HL-60/S4 (cell line): Measurements from ENCODE around the gene SETD1B.

Experiments
- in situ Hi-C: fragments of 300-500 bp; cut with MboI; formaldehyde crosslinking; loops from 2 replicates; pipeline ENCODE4 v1.14.3; 2022; ENCODE audit warnings: low sequenced_read_pairs

SETD1B gene

DNA sequence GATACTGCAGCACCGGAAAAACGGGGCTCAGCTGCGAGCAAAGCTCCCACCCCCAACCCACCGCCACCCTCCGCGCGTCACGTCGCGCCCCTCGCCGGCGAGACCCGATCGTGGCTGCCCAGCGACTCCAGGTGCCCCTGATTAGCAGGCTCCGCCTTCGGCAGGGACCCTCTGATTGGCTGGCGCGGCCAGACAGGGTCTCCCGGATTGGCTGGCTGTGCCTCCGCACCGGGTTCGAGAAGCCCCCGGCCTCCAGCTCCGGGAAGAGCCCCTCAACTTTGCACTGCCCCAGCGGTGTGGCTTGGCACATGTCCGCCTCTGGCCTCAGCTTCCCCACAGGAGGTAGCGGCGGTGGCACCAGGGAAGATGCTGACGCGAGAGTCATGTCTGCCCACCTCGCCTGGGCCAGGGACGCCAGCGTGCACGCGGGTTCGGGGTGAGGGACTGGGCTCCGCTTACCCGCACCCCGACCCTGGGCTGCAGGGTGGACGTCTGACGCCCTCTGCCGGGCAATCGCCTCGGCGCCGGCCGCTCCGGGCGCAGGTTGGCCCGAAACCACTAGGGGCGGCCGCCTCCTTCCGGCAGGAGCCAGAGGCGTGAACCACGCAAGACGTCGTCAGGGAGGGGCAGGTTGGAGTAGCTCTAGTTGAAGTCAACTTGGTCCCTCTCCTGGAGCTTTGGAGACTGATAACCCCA lies 9.8 kb upstream of the SETD1B start:
- in situ Hi-C loops: loop anchor here (5.0 kb wide), 2 partner anchors 93 to 102 kb away; partner anchors contain the start of gene PSMD9

DNA sequence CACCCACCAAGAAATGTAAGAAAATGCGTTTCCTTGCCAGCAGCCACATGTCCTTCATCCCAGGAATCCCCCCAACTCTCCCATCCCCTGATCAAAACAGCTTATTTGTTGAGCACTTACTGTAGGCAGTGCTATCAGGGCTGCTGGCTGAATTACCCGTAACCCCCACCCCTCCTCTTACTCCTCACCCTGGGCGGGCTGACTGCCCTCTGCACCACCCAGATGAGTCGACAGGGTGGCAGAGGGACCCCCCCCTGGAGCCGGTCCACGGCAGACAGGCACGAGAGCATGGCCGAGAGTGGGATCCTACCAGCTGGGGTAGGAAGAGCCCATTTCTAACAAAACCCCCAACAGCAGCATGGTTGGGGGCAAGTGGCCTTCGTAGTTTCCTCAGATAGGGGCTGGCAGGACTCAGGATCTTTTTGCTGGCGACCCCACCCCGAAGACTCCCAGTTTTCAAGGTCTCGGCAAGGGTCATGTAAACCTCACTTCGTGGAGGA lies 9.2 kb upstream of the SETD1B start:
- in situ Hi-C loops: loop anchor here (5.0 kb wide), 2 partner anchors 93 to 102 kb away; partner anchors contain the start of gene PSMD9

GRCh38 chr12:121795034-121795968 lies 8.5 kb upstream of the SETD1B start:
- in situ Hi-C loops: no loop called here

- in situ Hi-C loops: no loop called here
Observed at GRCh38 chr12:121796855-121797751, 6.7 kb upstream of the SETD1B start.

GRCh38 chr12:121797937-121798786 lies 5.6 kb upstream of the SETD1B start:
- in situ Hi-C loops: no loop called here

- in situ Hi-C loops: no loop called here
Observed at GRCh38 chr12:121798787-121799155, 5.0 kb upstream of the SETD1B start.

- in situ Hi-C loops: no loop called here
Observed at GRCh38 chr12:121799156-121799841, 4.5 kb upstream of the SETD1B start.

DNA sequence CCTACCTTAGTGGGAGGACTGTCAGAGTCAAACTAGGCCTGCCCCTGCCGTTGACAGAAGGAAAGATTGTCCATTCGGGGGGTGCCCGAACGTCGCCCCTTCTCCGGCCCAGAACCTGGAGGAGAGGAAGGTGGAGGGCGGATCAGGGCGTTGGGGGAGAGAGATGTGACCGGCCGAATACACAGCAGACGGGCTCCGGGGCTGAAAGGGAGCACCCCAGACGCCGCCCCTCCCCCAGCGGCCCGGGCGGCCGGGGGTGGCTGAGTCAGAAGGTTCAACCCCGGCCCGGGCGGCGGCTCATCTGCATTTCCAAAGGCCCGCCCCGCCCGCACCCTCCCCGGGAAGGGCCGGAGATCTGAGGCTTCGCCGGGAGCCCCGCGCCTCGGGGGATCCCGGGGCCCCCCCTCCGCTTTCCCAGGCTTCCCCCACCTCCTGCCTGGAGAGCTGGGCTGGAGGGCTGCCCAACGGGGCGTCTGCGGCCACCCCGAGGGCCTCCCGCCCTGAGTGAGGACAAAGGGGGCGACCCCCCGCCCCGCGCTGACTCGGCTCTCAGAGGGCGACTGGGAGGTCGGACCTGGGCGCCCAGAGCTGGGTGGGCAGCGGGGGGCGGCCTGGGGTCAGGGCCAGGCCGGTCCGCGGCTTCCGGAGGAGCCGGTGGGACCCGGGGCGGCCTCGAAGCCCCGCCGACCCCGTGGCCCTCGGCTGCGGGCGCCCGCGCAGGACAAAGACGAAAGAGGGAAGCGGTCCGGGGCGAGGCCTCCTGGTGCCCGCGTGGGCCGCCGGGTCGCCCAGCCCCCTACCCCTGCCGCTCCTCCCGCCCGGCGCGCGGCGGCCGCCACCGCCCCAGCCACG lies 3.7 kb upstream of the SETD1B start:
- in situ Hi-C loops: no loop called here

- in situ Hi-C loops: no loop called here
Observed at GRCh38 chr12:121800694-121801594, 2.9 kb upstream of the SETD1B start.

- in situ Hi-C loops: no loop called here
Observed at GRCh38 chr12:121801595-121802484, 2.0 kb upstream of the SETD1B start.

DNA sequence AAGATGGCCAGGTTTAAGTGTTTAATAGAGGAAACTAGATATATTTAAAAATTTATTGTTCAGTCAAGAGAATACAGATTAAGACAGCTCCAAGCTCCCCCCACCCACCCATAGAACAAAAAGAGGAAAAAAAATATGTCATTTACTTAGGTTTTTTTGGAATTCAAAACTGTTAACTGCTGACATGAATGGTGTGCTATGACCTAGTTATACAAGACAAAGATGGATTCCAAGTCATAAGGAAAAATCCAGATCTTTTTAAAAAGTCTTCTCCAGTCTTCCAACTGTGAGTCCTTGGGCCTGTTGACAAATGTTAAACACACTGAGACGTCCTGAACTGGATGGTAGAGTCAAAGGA lies 1.3 kb upstream of the SETD1B start:
- in situ Hi-C loops: no loop called here

GRCh38 chr12:121802843-121803698 lies 738 bp upstream of the SETD1B start:
- in situ Hi-C loops: no loop called here

DNA sequence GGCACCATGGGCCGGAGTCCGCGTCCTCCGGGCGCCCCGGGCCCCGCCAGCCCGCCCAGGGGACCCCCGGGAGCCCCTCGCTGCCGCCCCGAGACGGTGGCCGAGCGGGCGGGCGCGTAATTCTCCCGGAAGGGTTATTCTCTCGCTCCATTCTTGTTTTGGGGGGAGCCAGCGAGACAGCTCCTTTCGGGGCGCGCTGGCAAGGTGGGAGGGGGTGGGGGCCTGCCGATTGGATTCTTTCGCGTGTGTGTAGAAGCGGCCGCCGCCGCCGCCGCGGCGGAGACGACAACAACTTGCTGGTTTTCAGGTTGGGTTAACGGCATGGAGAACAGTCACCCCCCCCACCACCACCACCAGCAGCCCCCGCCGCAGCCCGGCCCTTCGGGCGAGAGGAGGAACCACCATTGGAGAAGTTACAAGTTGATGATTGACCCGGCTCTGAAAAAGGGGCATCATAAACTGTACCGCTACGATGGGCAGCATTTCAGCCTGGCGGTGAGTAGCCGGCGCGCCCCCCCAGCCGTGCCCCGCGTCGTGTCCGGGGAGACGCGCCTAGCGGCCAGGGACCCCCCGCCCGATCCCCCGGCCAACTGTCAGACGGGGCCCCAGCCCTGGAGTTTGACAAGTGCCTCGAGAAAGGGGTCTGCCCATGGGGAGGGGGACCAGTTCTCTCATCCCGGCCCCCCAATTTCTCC lies 755 bp downstream of the SETD1B start:
- in situ Hi-C loops: no loop called here

DNA sequence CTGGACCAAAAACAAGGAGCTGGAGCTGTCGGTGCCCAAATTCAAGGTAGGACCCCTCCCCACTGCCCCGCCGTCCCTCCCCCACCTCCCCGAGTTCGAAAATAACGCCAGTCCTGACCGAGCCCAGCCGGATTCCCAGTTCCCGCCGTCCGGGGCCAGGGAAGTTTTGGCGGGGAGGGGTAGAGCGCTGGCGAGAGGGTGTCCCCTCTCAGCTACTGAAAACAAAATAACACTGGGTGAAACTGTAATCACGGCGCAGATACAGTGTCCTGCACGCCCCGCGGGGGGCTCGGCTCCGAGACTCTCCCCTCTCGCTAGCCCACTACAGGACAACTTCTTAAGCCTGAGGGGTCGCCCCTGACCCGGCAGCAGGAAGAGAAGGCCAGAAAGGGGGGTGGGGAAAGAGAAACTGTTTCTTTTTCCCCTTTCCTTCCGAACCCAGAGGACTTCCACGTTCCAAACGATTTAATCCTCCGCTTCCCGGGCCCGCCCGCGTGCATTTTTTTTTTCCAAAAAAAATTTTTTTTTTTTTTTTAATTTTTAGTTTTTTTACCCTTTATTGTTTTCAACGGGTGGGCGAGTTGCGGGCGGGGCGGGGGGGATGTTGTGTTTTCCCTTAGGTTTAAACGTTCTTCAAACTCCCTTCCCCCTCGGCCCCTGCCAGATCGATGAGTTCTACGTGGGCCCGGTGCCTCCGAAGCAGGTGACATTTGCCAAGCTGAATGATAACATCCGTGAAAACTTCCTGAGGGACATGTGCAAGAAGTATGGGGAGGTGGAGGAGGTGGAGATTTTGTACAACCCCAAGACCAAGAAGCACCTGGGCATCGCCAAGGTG lies 1.6 kb downstream of the SETD1B start:
- in situ Hi-C loops: no loop called here
